Measurements from ENCODE around the gene PFN3. TPM values are rescaled to one million over a fixed set of nuclear protein-coding genes. Genes with fewer than 3 reads are reported as not detected.

The PFN3 gene
- total and polyA plus RNA-seq, 4 donors = 0.32 to 1.00 TPM; not detected in 2

- Histone ChIP-seq H3K9me3 (ENCODE audit: control insufficient read depth, insufficient read depth, low read length) (no peaks in the 10 kb centered on the region), H3K36me3 (ENCODE audit: control insufficient read depth, insufficient read depth, low read length) (peaks cover 8% of the 10 kb centered on the region), H3K4me3 (ENCODE audit: low read depth, low read length) (no peak overlapping the region), H3K27me3 (ENCODE audit: control insufficient read depth, insufficient read depth, low read length) (peaks cover 33% of the 10 kb centered on the region), H3K27ac (ENCODE audit: low read depth, low read length) (no peak overlapping the region), H3K4me1 (ENCODE audit: control insufficient read depth, insufficient read depth, low read length) (peaks cover 40% of the 10 kb centered on the region)
- 85% methylated on average over 11 of the region's 11 CpGs for WGBS (ENCODE audit: insufficient coverage)
- DNase-seq (ENCODE audit: low read depth in 4 of 6, low spot score in 6 of 6) = no peak
Observed at GRCh38 chr5:177369645-177370440, 30.6 kb downstream of the PFN3 start.

DNA sequence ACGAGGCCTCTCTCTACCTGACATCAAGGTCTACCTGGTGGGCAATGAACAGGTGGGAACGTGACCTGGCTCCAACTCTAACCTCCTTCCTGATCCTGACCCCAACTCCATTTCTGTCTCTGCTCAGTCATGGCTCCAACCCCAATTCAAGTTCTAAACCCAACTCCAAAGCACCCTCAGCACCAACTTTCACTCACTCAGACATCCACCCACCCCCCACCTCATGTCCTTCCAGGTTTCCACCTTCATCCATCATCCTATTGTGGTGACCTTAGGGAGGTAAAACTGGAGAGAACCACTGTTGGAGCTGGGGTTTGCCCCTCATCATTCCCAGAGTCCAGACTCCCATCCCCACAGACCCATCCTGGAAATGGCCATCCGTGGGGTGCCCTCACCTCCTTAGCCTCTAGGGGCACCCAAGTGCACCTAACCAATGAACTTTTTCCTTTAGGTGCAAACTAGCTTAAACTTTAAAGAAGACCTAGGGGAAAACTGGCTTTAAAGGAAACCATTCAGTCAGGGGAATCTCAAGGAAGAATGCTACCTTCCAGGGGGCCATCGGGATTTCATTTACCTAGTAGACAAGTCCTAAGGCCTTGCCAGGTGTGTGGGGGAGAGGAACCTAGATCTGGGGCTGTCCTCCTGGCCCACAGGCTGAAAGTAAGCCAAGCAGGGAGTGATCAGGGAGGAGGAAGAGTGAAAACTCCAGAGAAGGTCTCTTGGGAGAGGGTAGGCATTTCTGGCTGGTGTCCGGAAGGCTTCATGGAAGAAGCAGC is 31.4 kb downstream of the PFN3 start:
- Histone ChIP-seq H3K36me3 (ENCODE audit: control insufficient read depth, insufficient read depth, low read length) (peaks cover 8% of the 10 kb centered on the region), H3K27ac (ENCODE audit: low read depth, low read length) (no peak overlapping the region), H3K4me3 (ENCODE audit: low read depth, low read length) (no peak overlapping the region), H3K27me3 (ENCODE audit: control insufficient read depth, insufficient read depth, low read length) (peaks cover 40% of the 10 kb centered on the region), H3K9me3 (ENCODE audit: control insufficient read depth, insufficient read depth, low read length) (no peaks in the 10 kb centered on the region), H3K4me1 (ENCODE audit: control insufficient read depth, insufficient read depth, low read length) (peaks cover 40% of the 10 kb centered on the region)
- no peak for DNase-seq (ENCODE audit: low read depth in 4 of 6, low spot score in 6 of 6)
- 98% methylated on average over 4 of the region's 5 CpGs for WGBS (ENCODE audit: insufficient coverage)

- H3K4me1 ChIP-seq (ENCODE audit: control insufficient read depth, insufficient read depth, low read length) = peaks cover 43% of the 10 kb centered on the region
- no peak for DNase-seq (ENCODE audit: low read depth in 4 of 6, low spot score in 6 of 6)
- H3K9me3 ChIP-seq (ENCODE audit: control insufficient read depth, insufficient read depth, low read length) = no peaks in the 10 kb centered on the region
- H3K27me3 ChIP-seq (ENCODE audit: control insufficient read depth, insufficient read depth, low read length) = peaks cover 45% of the 10 kb centered on the region
- H3K4me3 ChIP-seq (ENCODE audit: low read depth, low read length) = no peak overlapping the region
- H3K36me3 ChIP-seq (ENCODE audit: control insufficient read depth, insufficient read depth, low read length) = peaks cover 5% of the 10 kb centered on the region
- 66% methylated on average over 26 of the region's 29 CpGs for WGBS (ENCODE audit: insufficient coverage)
- H3K27ac ChIP-seq (ENCODE audit: low read depth, low read length) = no peak overlapping the region
Observed at GRCh38 chr5:177367981-177368868, 32.2 kb downstream of the PFN3 start.

DNA sequence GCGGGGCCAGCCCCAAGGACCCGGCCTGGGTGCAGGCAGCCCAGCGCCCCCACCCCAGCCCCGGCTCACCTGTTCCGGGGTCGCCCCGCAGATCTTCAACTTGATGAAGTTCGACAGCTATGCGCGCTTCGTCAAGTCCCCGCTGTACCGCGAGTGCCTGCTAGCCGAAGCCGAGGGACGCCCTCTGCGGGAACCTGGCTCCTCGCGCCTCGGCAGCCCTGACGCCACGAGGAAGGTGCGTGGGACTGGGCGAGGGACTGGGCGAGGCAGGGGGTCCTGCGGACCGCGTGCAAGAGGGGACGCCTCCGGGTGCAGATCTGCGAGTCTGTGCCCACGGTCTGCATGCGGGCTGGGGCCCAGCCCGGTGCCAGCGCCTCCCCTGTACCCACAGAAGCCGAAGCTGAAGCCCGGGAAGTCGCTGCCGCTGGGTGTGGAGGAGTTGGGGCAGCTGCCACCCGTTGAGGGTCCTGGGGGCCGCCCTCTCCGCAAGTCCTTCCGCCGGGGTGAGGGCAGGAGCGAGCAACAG is 33.1 kb downstream of the PFN3 start:
- H3K4me3 ChIP-seq (ENCODE audit: low read depth, low read length) = peak overlapping the region; percentile 52
- H3K9me3 ChIP-seq (ENCODE audit: control insufficient read depth, insufficient read depth, low read length) = no peaks in the 10 kb centered on the region
- peaks cover 46% of the 10 kb centered on the region for H3K27me3 ChIP-seq (ENCODE audit: control insufficient read depth, insufficient read depth, low read length)
- no peak overlapping the region for H3K27ac ChIP-seq (ENCODE audit: low read depth, low read length)
- WGBS (ENCODE audit: insufficient coverage) = 6% methylated on average over 44 of the region's 46 CpGs
- peaks cover 51% of the 10 kb centered on the region for H3K4me1 ChIP-seq (ENCODE audit: control insufficient read depth, insufficient read depth, low read length)
- peaks cover 5% of the 10 kb centered on the region for H3K36me3 ChIP-seq (ENCODE audit: control insufficient read depth, insufficient read depth, low read length)
- DNase-seq (ENCODE audit: low read depth in 4 of 6, low spot score in 6 of 6) = no peak

GRCh38 chr5:177366528-177367322 is 33.7 kb downstream of the PFN3 start:
- peak in 3 of 6 donors; percentile 38 to 91 (median 86) for DNase-seq (ENCODE audit: low read depth in 4 of 6, low spot score in 6 of 6)
- H3K27ac ChIP-seq (ENCODE audit: low read depth, low read length) = peak overlapping the region; percentile 95
- H3K9me3 ChIP-seq (ENCODE audit: control insufficient read depth, insufficient read depth, low read length) = no peaks in the 10 kb centered on the region
- peak overlapping the region; percentile 52 for H3K4me3 ChIP-seq (ENCODE audit: low read depth, low read length)
- 8% methylated on average over 34 of the region's 36 CpGs for WGBS (ENCODE audit: insufficient coverage)
- peaks cover 45% of the 10 kb centered on the region for H3K4me1 ChIP-seq (ENCODE audit: control insufficient read depth, insufficient read depth, low read length)
- no peaks in the 10 kb centered on the region for H3K36me3 ChIP-seq (ENCODE audit: control insufficient read depth, insufficient read depth, low read length)
- peaks cover 46% of the 10 kb centered on the region for H3K27me3 ChIP-seq (ENCODE audit: control insufficient read depth, insufficient read depth, low read length)

GRCh38 chr5:177365845-177366527 is 34.5 kb downstream of the PFN3 start:
- peak overlapping the region; percentile 95 for H3K27ac ChIP-seq (ENCODE audit: low read depth, low read length)
- no peaks in the 10 kb centered on the region for H3K36me3 ChIP-seq (ENCODE audit: control insufficient read depth, insufficient read depth, low read length)
- H3K4me1 ChIP-seq (ENCODE audit: control insufficient read depth, insufficient read depth, low read length) = peaks cover 37% of the 10 kb centered on the region
- H3K4me3 ChIP-seq (ENCODE audit: low read depth, low read length) = no peak overlapping the region
- 69% methylated on average over 12 of the region's 14 CpGs for WGBS (ENCODE audit: insufficient coverage)
- no peaks in the 10 kb centered on the region for H3K9me3 ChIP-seq (ENCODE audit: control insufficient read depth, insufficient read depth, low read length)
- DNase-seq (ENCODE audit: low read depth in 4 of 6, low spot score in 6 of 6) = no peak
- H3K27me3 ChIP-seq (ENCODE audit: control insufficient read depth, insufficient read depth, low read length) = peaks cover 44% of the 10 kb centered on the region

DNA sequence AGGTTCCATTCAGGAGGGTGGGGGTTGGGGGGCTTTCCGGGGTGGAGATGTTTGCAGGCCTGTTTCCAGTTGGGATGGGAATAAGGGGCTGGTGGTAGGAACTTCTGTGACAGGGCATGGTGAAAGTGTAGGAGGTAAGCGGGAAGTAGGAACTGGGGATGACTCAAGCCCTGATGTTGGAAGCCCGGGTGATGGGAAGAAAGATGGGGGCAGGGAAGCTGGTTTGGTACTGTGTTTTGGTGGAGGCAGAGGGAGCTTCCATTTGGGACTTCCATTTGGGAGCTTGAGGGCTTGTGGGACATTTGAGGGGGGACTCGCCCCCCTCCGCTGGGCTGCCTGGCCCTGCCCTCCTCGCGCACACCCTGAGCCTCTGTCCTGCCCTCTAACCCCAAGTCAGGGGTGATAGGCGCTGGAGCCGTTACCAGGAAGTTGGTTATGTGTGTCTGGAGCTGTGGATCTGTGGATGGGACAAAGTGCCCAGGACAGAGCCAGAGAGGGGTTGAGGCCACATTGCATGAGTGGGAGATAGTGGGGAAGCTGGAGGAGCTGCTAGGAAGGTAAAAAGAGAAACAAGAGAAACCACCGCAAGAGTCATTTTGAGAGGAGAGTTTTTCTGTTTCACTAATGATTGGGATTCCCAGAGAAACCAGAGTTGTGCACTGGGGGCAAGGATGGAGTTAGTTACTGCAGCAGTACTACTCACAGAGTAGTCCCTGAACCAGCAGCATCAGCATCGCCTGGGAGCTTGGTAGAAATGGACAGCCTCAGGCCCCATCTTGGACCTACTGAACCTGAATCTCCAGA is 36.1 kb downstream of the PFN3 start:
- Histone ChIP-seq H3K4me1 (ENCODE audit: control insufficient read depth, insufficient read depth, low read length) (peaks cover 33% of the 10 kb centered on the region), H3K36me3 (ENCODE audit: control insufficient read depth, insufficient read depth, low read length) (no peaks in the 10 kb centered on the region), H3K4me3 (ENCODE audit: low read depth, low read length) (no peak overlapping the region), H3K9me3 (ENCODE audit: control insufficient read depth, insufficient read depth, low read length) (no peaks in the 10 kb centered on the region), H3K27me3 (ENCODE audit: control insufficient read depth, insufficient read depth, low read length) (peaks cover 42% of the 10 kb centered on the region), H3K27ac (ENCODE audit: low read depth, low read length) (no peak overlapping the region)
- WGBS (ENCODE audit: insufficient coverage) = 74% methylated on average over 8 of the region's 11 CpGs
- no peak for DNase-seq (ENCODE audit: low read depth in 4 of 6, low spot score in 6 of 6)

GRCh38 chr5:177363565-177363964 is 36.9 kb downstream of the PFN3 start:
- no peaks in the 10 kb centered on the region for H3K9me3 ChIP-seq (ENCODE audit: control insufficient read depth, insufficient read depth, low read length)
- no peak overlapping the region for H3K27ac ChIP-seq (ENCODE audit: low read depth, low read length)
- no peaks in the 10 kb centered on the region for H3K36me3 ChIP-seq (ENCODE audit: control insufficient read depth, insufficient read depth, low read length)
- peaks cover 32% of the 10 kb centered on the region for H3K4me1 ChIP-seq (ENCODE audit: control insufficient read depth, insufficient read depth, low read length)
- DNase-seq (ENCODE audit: low read depth in 4 of 6, low spot score in 6 of 6) = no peak
- H3K27me3 ChIP-seq (ENCODE audit: control insufficient read depth, insufficient read depth, low read length) = peaks cover 34% of the 10 kb centered on the region
- no peak overlapping the region for H3K4me3 ChIP-seq (ENCODE audit: low read depth, low read length)
- WGBS (ENCODE audit: insufficient coverage) = 40% methylated on average over 1 of the region's 10 CpGs

Measured in spinal cord (tissue), 10 donors.